GM19099 (cell line): ENCODE measurements around the gene RFX2.

Source experiments
- POLR2A ChIP-seq: IDR thresholded peaks from 3 replicates; pipeline ENCODE4 v1.6.1; 2011; ENCODE audit warnings: low read depth; ENCODE audit not compliant: insufficient read length; ENCODE audit errors: extremely low read depth

RFX2 gene

GRCh38 chr19:6005321-6006069 is 104.8 kb downstream of the RFX2 start:
- no peak for TF ChIP-seq POLR2A

GRCh38 chr19:6003976-6004375 is 106.3 kb downstream of the RFX2 start:
- TF ChIP-seq POLR2A: no peak

GRCh38 chr19:6002591-6002990 is 107.7 kb downstream of the RFX2 start:
- TF ChIP-seq POLR2A: no peak

DNA sequence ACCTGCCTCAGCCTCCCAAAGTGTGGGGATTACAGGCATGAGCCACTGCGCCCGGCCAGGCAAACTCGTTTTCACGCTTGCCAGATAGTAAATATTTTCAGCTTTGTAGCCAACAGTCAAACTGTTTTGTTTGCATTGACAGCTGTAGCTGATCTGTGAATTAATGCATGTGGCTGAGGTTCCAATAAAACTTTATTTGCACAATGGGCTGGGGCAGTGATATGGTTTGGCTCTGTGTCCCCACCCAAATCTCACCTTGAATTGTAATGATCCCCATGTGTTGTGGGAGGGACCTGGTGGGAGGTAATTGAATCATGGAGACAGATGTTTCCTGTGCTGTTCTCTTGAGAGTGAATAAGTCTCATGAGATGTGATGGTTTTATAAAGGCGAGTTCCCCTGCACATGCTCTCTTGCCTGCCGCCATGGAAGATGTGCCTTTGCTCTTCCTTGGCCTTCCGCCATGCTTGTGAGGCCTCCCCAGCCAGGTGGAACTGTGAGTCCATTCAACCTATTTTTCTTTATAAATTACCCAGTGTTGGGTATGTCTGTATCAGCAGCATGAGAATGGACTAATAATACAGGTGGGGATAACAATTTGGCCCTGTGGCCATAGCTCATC is 110.0 kb downstream of the RFX2 start:
- TF ChIP-seq POLR2A: no peak

DNA sequence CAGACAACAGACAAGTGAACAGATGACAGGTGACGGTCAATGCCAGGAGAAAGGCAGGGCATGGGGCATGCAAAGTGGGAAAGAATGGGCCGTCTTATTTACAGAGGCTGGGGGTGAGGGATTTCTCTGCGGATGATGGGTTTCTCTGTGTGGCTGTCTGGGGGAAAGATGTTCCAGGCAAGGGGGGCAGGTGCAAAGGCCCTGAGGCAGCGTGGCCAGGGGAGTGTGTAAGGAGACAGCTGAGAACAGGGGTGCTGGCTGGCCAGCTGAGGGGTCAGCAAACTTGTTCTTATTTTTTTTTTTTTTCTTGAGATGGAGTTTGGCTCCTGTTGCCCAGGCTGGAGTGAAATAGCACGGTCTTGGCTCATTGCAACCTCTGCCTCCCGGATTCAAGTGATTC is 110.6 kb downstream of the RFX2 start:
- TF ChIP-seq POLR2A: no peak

DNA sequence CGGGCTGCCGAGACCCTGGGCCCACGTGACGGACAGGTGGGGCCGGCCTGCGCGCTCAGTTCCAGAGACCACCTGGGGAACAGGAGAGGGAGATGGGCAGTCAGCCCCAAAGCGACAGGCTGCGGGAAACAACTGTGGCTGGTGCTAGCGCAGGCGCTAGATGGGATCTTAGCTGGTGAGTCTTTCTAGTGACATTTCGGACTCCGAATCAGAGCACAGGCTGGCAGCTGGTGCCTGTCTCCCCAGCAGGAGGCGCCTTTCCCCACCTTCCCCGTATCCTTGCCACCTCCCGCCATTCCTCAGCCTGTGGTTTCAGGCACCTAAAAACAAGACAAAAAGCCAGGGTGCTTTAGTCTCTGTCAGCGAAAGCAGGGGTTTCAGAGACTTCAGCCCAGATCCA is 112.9 kb downstream of the RFX2 start:
- TF ChIP-seq POLR2A: no peak

DNA sequence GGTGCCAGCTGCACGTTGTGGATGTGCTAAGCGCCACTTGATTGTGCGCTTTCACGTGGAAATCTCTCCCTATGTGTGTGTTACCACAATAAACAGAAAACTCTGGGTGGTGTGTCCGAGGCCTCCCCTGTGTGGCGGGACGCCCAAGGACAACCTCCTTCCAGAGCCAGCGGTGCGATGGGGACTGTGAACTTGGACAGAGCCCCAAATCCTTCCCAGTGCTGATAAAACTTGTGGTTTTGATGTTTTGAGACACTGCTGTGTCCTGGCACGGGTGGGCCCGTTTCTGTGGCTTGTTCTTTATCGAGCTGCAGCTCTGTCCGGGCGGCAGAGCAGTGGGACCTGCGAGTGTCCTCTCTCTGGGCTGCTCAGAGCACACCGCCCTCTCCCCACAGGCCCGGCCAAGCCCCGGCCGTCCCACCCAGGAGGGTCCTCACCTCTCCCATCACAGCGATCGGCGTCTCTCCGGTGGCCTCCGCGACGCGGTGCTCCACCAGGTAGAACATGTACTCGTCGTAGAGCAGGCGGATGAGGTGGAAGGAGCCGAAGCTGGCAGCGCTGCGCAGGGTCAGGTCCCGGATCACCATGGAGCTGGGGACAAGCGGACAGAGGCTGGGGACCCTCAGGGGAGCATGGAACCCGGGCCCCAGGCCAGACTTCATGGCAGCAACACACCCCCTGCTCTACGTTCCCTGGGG is 113.5 kb downstream of the RFX2 start:
- TF ChIP-seq POLR2A: no peak

- no peak for TF ChIP-seq POLR2A
Measured at GRCh38 chr19:5996102-5996501, 114.2 kb downstream of the RFX2 start.

GRCh38 chr19:5995606-5996005 is 114.7 kb downstream of the RFX2 start:
- TF ChIP-seq POLR2A: no peak

DNA sequence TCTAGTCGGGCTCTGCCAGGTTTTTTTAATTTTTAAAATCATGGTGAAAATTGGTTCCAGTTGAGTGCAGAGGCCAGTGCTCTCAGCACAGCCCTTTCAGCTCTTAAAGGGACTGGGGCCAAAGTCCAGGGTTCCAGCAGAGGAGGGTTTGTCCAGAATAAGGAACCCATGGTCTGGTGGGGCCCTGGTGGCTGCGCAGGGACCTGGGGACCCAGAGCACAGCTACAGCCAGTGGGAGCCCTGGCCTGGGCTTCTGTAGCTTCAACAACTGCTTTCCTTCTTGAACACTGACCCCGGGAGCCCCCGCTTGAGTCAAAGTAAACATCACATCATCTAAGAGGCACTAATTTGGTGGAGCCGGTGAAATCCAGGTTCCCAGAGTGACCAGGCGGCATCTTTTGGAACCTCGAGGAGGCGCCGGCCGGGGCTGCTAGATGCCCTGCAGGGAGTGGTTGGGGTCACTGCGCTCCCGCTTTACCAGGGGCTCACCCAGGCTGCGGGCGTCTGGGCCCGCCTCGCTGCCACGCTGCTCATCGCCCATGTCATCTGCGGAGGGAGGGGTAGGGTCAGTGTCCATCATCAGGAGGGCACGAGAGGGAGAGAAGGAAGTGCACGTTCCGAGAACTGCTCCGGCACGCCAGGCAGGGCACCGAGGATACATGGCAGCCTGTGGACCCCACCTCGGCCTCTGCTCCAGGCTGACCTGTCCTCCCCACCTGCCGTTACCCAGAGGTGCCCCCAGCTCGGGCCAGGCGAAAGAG is 115.7 kb downstream of the RFX2 start:
- no peak for TF ChIP-seq POLR2A

GRCh38 chr19:5993648-5994358 is 116.5 kb downstream of the RFX2 start:
- no peak for TF ChIP-seq POLR2A

DNA sequence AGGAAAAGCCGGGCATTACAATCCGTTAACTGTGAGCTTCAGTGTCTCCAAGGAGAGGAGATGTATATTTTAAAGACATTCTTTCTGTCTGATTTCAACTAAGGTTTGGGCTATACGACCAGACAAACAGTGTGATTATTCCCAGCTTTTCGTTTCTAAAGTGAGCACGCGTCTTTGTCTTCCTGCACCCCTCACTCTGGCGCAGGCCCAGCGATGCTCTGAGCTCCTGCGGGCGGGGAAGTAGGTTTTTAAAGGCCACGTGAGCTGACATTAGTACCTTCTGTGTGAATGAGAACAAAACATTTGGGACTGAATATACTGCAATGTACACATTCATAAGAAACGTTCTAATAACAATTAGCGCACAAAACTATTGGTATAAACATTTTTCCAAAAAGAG is 117.1 kb downstream of the RFX2 start:
- TF ChIP-seq POLR2A: no peak

GRCh38 chr19:5992756-5993155 is 117.5 kb downstream of the RFX2 start:
- no peak for TF ChIP-seq POLR2A

DNA sequence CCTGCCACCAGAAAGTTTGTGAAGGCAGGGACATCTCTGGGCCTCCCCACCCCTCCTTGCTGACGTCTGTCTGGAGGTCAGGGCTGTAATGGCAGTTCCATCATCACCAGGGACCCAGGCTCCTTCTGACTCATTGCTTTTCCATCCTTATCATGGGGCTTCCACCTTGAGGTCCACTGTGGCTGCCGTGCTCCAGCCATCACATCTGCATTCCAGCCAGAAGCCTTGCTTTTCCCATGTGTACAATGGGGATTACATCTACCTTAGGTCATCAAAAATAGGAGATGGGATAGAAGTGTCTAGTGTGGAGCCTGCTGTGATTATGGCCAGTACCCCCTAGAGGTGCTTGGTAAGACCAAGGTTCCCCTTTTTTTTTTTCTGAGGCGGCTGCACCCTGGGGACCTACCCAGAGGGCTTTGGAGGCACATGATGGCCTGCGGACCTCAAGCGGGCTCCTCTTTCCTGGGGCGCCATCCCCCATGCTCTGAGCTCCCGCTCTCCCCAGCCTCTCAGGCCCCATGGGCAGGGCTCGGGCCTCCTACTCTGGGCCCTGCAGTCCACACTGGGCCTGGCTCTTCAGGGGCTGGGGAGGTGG is 119.0 kb downstream of the RFX2 start:
- TF ChIP-seq POLR2A: no peak
